NCI-H2196 treated with DMSO at 0.1 percent for 48 hours (cell line): ENCODE results near the gene ZNF223.

Experiments used
- DNase-seq: peaks from one replicate; lab custom pipeline; 2025; ENCODE audit not compliant: unreplicated experiment; lab: John Stamatoyannopoulos, UW

The ZNF223 gene

GRCh38 chr19:44071824-44072542 lies 20.1 kb downstream of the ZNF223 start, which contains the start of gene ZNF284:
TSS of gene ZNF284 (plus strand) at chr19:44072159. CDS start at chr19:44076390, 4,231 bp downstream.
- DNase-seq, result peak; percentile 88

GRCh38 chr19:44072543-44073401 lies 20.9 kb downstream of the ZNF223 start:
- no peak for DNase-seq

- DNase-seq, result no peak
Measured at GRCh38 chr19:44076325-44076724, 24.5 kb downstream of the ZNF223 start.

- DNase-seq, result no peak
Measured at GRCh38 chr19:44092108-44092507, 40.3 kb downstream of the ZNF223 start.

- peak; percentile 80 for DNase-seq
Measured at GRCh38 chr19:44093931-44094765, 42.3 kb downstream of the ZNF223 start, which contains the start of gene ZNF224. TSS of gene ZNF224 (plus strand) at chr19:44094361. CDS start at chr19:44097874, 3,513 bp downstream.

- DNase-seq, result no peak
Measured at GRCh38 chr19:44107751-44108150, 55.9 kb downstream of the ZNF223 start.

GRCh38 chr19:44109458-44109857 lies 57.6 kb downstream of the ZNF223 start:
- DNase-seq, result no peak

- no peak for DNase-seq
Measured at GRCh38 chr19:44111910-44112463, 60.2 kb downstream of the ZNF223 start.

GRCh38 chr19:44112802-44113137 lies 60.9 kb downstream of the ZNF223 start:
- DNase-seq, result no peak

- DNase-seq, result peak; percentile 94
Measured at GRCh38 chr19:44113138-44113783, 61.4 kb downstream of the ZNF223 start, which contains the start of gene ZNF225. TSS of gene ZNF225 (plus strand) at chr19:44113399. CDS start at chr19:44115828, 2,429 bp downstream.

GRCh38 chr19:44113784-44114390 lies 62.1 kb downstream of the ZNF223 start:
- DNase-seq, result no peak
